ENCODE results near the gene CLK2. TPM values are rescaled to one million over a fixed set of nuclear protein-coding genes. Genes with fewer than 3 reads are reported as not detected.

CLK2 gene
- total and polyA plus RNA-seq, 9 of the 15 experiments (the other 6 are each of a cell fraction or from before 2014, with no cell fraction given) = 13.5 to 81.4 (median 39.6) TPM

- TF ChIP-seq ZBTB40 (IDR thresholded peaks at IDR 0.05) (peak; percentile 87), ZBTB40 (CRISPR knock-in tag; IDR thresholded peaks at IDR 0.05) (no peak), HNRNPLL (IDR thresholded peaks at IDR 0.05; ENCODE audit: low read depth, low read length, poor library complexity, severe bottlenecking) (peak; percentile 79), HMG20A (CRISPR knock-in tag; conservative IDR thresholded peaks at IDR 0.05) (0 out of 2 replicates have a peak, but pooled peaks have one; percentile 80), ESRRA (IDR thresholded peaks at IDR 0.05; ENCODE audit: borderline replicate concordance, low read depth) (peak; percentile 46; the same call in 1 of the 2 replicates), ZNF143 (CRISPR knock-in tag; IDR thresholded peaks at IDR 0.05) (peak; percentile 97), EP400 (IDR thresholded peaks at IDR 0.05) (peak; percentile 90), CXXC5 (CRISPR knock-in tag; IDR thresholded peaks at IDR 0.05) (peak; percentile 80), NKRF (IDR thresholded peaks at IDR 0.05; ENCODE audit: borderline replicate concordance) (peak; percentile 97), FOXJ3 (CRISPR knock-in tag; IDR thresholded peaks at IDR 0.05) (no peak), FOXJ2 (tag; IDR thresholded peaks at IDR 0.05) (0 out of 2 replicates have a peak, but pooled peaks have one; percentile 45), ID3 (CRISPR knock-in tag; IDR thresholded peaks at IDR 0.05) (no peak), ID3 (tag; IDR thresholded peaks at IDR 0.05) (peak; percentile 66; the same call in 1 of the 2 replicates)
Observed at GRCh38 chr1:155261852-155262673, 11.2 kb downstream of the CLK2 start, which contains the start of gene SCAMP3 (continued).
